ENCODE results near the gene CAMSAP2.

Gene CAMSAP2

GRCh38 chr1:200886594-200886993 lies 147.9 kb downstream of the CAMSAP2 start:
- DNase-seq: no peak

- no peak for DNase-seq
Observed at GRCh38 chr1:200887036-200887435, 148.3 kb downstream of the CAMSAP2 start.

- DNase-seq: no peak
Observed at GRCh38 chr1:200887772-200888348, 149.2 kb downstream of the CAMSAP2 start.

GRCh38 chr1:200888349-200888838 lies 149.7 kb downstream of the CAMSAP2 start:
- DNase-seq: no peak

GRCh38 chr1:200889571-200889970 lies 150.9 kb downstream of the CAMSAP2 start:
- DNase-seq: no peak

- DNase-seq: no peak
Observed at GRCh38 chr1:200890027-200890426, 151.3 kb downstream of the CAMSAP2 start.

GRCh38 chr1:200890818-200891773 lies 152.4 kb downstream of the CAMSAP2 start:
- DNase-seq: no peak

GRCh38 chr1:200891774-200892157 lies 153.1 kb downstream of the CAMSAP2 start:
- no peak for DNase-seq

GRCh38 chr1:200892546-200892945 lies 153.9 kb downstream of the CAMSAP2 start:
- no peak for DNase-seq

- no peak for DNase-seq
Observed at GRCh38 chr1:200892958-200893357, 154.3 kb downstream of the CAMSAP2 start.

- DNase-seq: no peak
Observed at GRCh38 chr1:200893411-200893901, 154.8 kb downstream of the CAMSAP2 start.

- DNase-seq: no peak
Observed at GRCh38 chr1:200894712-200895442, 156.2 kb downstream of the CAMSAP2 start, which contains the start of gene INAVA. Gene INAVA (plus strand): TSS chr1:200894900. CDS start chr1:200898401, 3,501 bp downstream.

- no peak for DNase-seq
Observed at GRCh38 chr1:200895443-200895789, 156.7 kb downstream of the CAMSAP2 start.

GRCh38 chr1:200895801-200896530 lies 157.3 kb downstream of the CAMSAP2 start:
- DNase-seq: no peak

- no peak for DNase-seq
Observed at GRCh38 chr1:200896531-200897196, 158.0 kb downstream of the CAMSAP2 start.

- no peak for DNase-seq
Observed at GRCh38 chr1:200897259-200897658, 158.6 kb downstream of the CAMSAP2 start.

GRCh38 chr1:200899015-200899386 lies 160.3 kb downstream of the CAMSAP2 start:
- no peak for DNase-seq

- no peak for DNase-seq
Observed at GRCh38 chr1:200899451-200899915, 160.8 kb downstream of the CAMSAP2 start.

GRCh38 chr1:200899954-200900867 lies 161.5 kb downstream of the CAMSAP2 start:
- DNase-seq: no peak

- DNase-seq: no peak
Observed at GRCh38 chr1:200900877-200901276, 162.2 kb downstream of the CAMSAP2 start.

GRCh38 chr1:200901350-200901749 lies 162.7 kb downstream of the CAMSAP2 start:
- no peak for DNase-seq
